Measurements from ENCODE around the gene MYEOV.

GRCh38 chr11:69245041-69245440 lies 48.9 kb upstream of the MYEOV start:
- no peak for TF ChIP-seq CTCF (IDR thresholded peaks at IDR 0.05 in 4 of 5, conservative IDR thresholded peaks at IDR 0.05 in 1 of 5)
- no peak for TF ChIP-seq POLR2A (IDR thresholded peaks at IDR 0.05)

Data from gastrocnemius medialis (tissue), 4 donors.